Activated naive CD4-positive, alpha-beta T cell treated with anti-CD3 and anti-CD28 coated beads, Interleukin-2, amount 50 U/mL, for 72 hours (primary cell): ENCODE results near the gene FIP1L1. TPM values are rescaled to one million over a fixed set of nuclear protein-coding genes. Genes with fewer than 3 reads are reported as not detected.

Source experiments
- ATAC-seq, 2 donors: fragments of 150-1000 bp; cut with Tn5 transposase; 2 replicates each; pipeline ENCODE4 v1.10.0; 2021; ENCODE audit warnings: mild to moderate bottlenecking in 2 of 2, moderate library complexity in 2 of 2
- DNase-seq, 2 donors: peaks; one replicate each; pipeline ENCODE4 v3.0.0; 2021 to 2022; ENCODE audit warnings: low spot score in 2 of 2
- H3K27ac Mint-ChIP-seq, 2 donors: one replicate each; pipeline ENCODE4 v1.8.0; 2022; ENCODE audit warnings: mild to moderate bottlenecking in 2 of 2, mixed read lengths in 2 of 2
- H3K36me3 Mint-ChIP-seq, 2 donors: one replicate each; pipeline ENCODE4 v1.8.0; 2022; ENCODE audit warnings: mixed read lengths in 2 of 2
- H3K9me3 Mint-ChIP-seq, 2 donors: one replicate each; pipeline ENCODE4 v1.8.0; 2022; ENCODE audit warnings: mixed read lengths in 2 of 2
- total RNA-seq, 2 donors: library from RNA; stranded (reverse); gene quantifications; one replicate each; pipeline ENCODE4 v1.2.3, GENCODE V29; 2022

FIP1L1 gene
- total RNA-seq, 2 donors from 2014 or later: 76.3 to 83.8 TPM

- H3K36me3 Mint-ChIP-seq: no peaks in the 10 kb centered on the region
- ATAC-seq (no peak), DNase-seq (no peak)
- H3K27ac Mint-ChIP-seq: no peak overlapping the region
- no peaks in the 10 kb centered on the region for H3K9me3 Mint-ChIP-seq
Measured at GRCh38 chr4:53505947-53506346, 128.5 kb downstream of the FIP1L1 start.

DNA sequence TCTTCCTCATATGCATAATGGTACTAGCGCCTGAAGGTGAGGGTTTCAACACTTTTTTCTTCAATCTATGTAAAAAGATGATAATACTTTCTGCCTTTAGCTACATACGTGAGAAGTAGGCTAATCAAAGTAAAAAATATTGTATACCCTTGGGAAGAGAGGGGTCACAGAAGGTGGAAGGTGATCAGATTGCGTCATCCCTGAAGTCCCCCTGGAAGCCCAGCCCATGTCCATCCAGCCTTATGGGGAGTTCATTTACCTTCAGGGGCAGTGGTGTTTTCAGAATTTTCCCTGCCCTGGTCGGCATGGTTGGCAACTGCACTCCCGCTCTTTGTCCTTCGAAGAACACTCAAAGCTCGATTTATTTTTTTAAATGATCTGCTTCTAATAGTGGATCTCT is 129.6 kb downstream of the FIP1L1 start:
- H3K36me3 Mint-ChIP-seq: no peaks in the 10 kb centered on the region
- no peak overlapping the region for H3K27ac Mint-ChIP-seq
- ATAC-seq (no peak), DNase-seq (no peak)
- H3K9me3 Mint-ChIP-seq: no peaks in the 10 kb centered on the region

DNA sequence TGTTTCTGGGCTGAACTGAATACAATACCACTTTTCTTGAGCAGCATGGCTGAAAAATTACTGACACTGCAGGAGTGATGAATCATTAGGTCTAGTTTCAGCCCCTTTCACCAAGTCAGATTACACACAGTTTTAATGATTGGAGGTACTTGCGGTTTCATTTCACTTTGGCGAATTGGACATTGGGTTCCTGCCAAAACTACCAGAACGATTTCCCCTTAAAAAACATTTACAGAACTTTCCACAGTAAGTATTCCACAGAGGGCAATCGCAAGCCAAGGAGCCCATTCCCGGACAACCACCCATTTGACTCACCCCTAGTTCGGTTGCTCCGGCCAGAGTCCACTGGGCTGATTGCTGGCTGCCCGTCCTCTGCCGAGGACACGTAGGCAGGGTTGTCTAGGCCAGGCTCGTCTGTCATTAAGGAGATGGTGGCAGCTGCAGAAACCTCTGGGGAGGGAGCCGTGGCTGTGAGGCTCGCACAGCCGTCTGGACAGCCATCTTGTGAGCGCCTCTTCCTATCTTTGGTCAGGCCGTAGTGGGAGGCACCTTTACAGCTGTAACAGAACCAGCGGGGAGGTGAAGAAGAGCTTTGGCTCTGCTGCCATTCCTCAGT is 130.3 kb downstream of the FIP1L1 start:
- Mint-ChIP-seq H3K36me3 (no peaks in the 10 kb centered on the region), H3K9me3 (no peaks in the 10 kb centered on the region), H3K27ac (no peak overlapping the region)
- DNase-seq: no peak
- no peak for ATAC-seq

DNA sequence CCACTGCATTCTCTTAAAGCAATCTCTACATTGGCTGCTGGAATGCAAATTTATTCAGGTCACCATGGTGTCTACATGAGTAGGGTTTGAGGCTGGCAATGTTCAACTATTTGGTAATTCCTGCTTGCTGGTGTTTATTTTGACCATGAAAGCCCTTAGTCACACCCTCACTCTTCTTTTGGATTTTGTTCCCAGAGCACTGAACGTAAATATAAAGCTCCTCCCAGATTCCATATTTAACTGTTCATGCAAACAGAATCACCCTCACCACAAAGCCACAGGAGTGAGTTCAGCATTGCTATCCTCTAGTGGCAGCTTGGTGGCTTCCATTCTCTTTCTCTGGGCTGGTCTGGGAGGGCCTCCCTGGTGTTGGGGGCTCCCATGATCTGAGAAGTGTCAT is 131.0 kb downstream of the FIP1L1 start:
- H3K27ac Mint-ChIP-seq: no peak overlapping the region
- H3K36me3 Mint-ChIP-seq: no peaks in the 10 kb centered on the region
- ATAC-seq (no peak), DNase-seq (no peak)
- peaks cover 0 to 4% of the 10 kb centered on the region in 2 donors for H3K9me3 Mint-ChIP-seq

- Mint-ChIP-seq H3K9me3 (peaks cover 0 to 12% of the 10 kb centered on the region in 2 donors), H3K36me3 (no peaks in the 10 kb centered on the region), H3K27ac (no peak overlapping the region)
- no peak for ATAC-seq
- DNase-seq: no peak
Measured at GRCh38 chr4:53510321-53510720, 132.9 kb downstream of the FIP1L1 start.

Other genes starting within 250 kb of the FIP1L1 start
- gene SCFD2, start 11.6 kb upstream of the FIP1L1 start, total RNA-seq: 10 to 100 TPM; 15.6 to 29.1 TPM
- gene LNX1, start 213.8 kb downstream of the FIP1L1 start, total RNA-seq: not detected